Measurements from ENCODE around the gene HS3ST2. TPM values are rescaled to one million over a fixed set of nuclear protein-coding genes. Genes with fewer than 3 reads are reported as not detected.
"Not testable (repeated sequence)": the region's sequence is repeated elsewhere in the genome, so short reads cannot be mapped to it uniquely, and the experiment has no call there.

The HS3ST2 gene
- total RNA-seq, 1 donor from 2014 or later: 2.0 TPM

- no peak for DNase-seq (ENCODE audit: low spot score)
Measured at GRCh38 chr16:22878955-22879354, 65.0 kb downstream of the HS3ST2 start.

- no peak for DNase-seq (ENCODE audit: low spot score)
Measured at GRCh38 chr16:22879466-22879865, 65.5 kb downstream of the HS3ST2 start.

- DNase-seq (ENCODE audit: low spot score): no peak
Measured at GRCh38 chr16:22882981-22883380, 69.0 kb downstream of the HS3ST2 start.

- DNase-seq (ENCODE audit: low spot score): no peak
Measured at GRCh38 chr16:22885951-22886350, 72.0 kb downstream of the HS3ST2 start.

- DNase-seq (ENCODE audit: low spot score): no peak
Measured at GRCh38 chr16:22886927-22887326, 73.0 kb downstream of the HS3ST2 start.

GRCh38 chr16:22887445-22887844 lies 73.5 kb downstream of the HS3ST2 start:
- no peak for DNase-seq (ENCODE audit: low spot score)

GRCh38 chr16:22888791-22889190 lies 74.8 kb downstream of the HS3ST2 start:
- no peak for DNase-seq (ENCODE audit: low spot score)

GRCh38 chr16:22890976-22891375 lies 77.0 kb downstream of the HS3ST2 start:
- no peak for DNase-seq (ENCODE audit: low spot score)

- no peak for DNase-seq (ENCODE audit: low spot score)
Measured at GRCh38 chr16:22897184-22897583, 83.2 kb downstream of the HS3ST2 start.

- no peak for DNase-seq (ENCODE audit: low spot score)
Measured at GRCh38 chr16:22898131-22898530, 84.2 kb downstream of the HS3ST2 start.

GRCh38 chr16:22898874-22899348 lies 84.9 kb downstream of the HS3ST2 start:
- peak; percentile 57 for DNase-seq (ENCODE audit: low spot score)

GRCh38 chr16:22899567-22899966 lies 85.6 kb downstream of the HS3ST2 start:
- not testable (repeated sequence) for DNase-seq (ENCODE audit: low spot score)

- DNase-seq (ENCODE audit: low spot score): no peak
Measured at GRCh38 chr16:22900863-22901262, 86.9 kb downstream of the HS3ST2 start.

- DNase-seq (ENCODE audit: low spot score): no peak
Measured at GRCh38 chr16:22901563-22901962, 87.6 kb downstream of the HS3ST2 start.

- DNase-seq (ENCODE audit: low spot score): no peak
Measured at GRCh38 chr16:22903716-22904115, 89.8 kb downstream of the HS3ST2 start.

GRCh38 chr16:22912654-22913053 lies 98.7 kb downstream of the HS3ST2 start:
- DNase-seq (ENCODE audit: low spot score): no peak

- DNase-seq (ENCODE audit: low spot score): no peak
Measured at GRCh38 chr16:22915003-22915402, 101.0 kb downstream of the HS3ST2 start.

GRCh38 chr16:22923491-22923890 lies 109.5 kb downstream of the HS3ST2 start:
- DNase-seq (ENCODE audit: low spot score): no peak

- no peak for DNase-seq (ENCODE audit: low spot score)
Measured at GRCh38 chr16:22924492-22924891, 110.5 kb downstream of the HS3ST2 start.

- DNase-seq (ENCODE audit: low spot score): no peak
Measured at GRCh38 chr16:22926105-22926751, 112.3 kb downstream of the HS3ST2 start.

GRCh38 chr16:22927306-22927705 lies 113.3 kb downstream of the HS3ST2 start:
- no peak for DNase-seq (ENCODE audit: low spot score)

GRCh38 chr16:22928882-22929435 lies 115.0 kb downstream of the HS3ST2 start:
- DNase-seq (ENCODE audit: low spot score): no peak

- DNase-seq (ENCODE audit: low spot score): no peak
Measured at GRCh38 chr16:22929461-22929860, 115.5 kb downstream of the HS3ST2 start.

Measured in ureter (tissue), 1 donor.